ENCODE measurements around the gene NBPF1.
"Not testable (repeated sequence)": the region's sequence is repeated elsewhere in the genome, so short reads cannot be mapped to it uniquely, and the experiment has no call there.

Gene NBPF1

DNA sequence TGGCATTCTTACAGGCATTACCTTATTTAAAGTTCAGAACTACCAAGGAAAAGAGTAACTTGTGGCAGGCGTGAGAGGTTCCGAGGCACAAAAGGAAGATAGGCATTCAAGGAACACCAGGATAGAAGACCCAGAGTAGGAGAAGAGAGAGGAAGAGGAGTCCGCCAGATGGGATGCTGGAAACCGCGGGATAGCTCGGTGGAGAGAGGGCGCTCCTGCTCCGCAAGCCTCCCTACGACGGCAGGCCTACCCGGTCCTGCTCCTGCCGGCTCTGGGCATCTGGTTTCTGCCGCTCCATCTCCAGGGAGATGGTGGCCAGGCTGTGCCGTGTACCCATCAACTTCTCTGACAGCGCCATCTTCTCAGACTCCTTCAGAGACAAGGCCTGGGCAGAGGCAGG lies 5.4 kb upstream of the NBPF1 start:
- DNase-seq (ENCODE audit: insufficient read length, low spot score), result no peak
- FAIRE-seq, result no peak
- TF ChIP-seq POLR2A (IDR thresholded peaks at IDR 0.05; ENCODE audit: low read depth, low read length), result no peak

GRCh38 chr1:16617778-16618580 lies 4.6 kb upstream of the NBPF1 start:
- DNase-seq (ENCODE audit: insufficient read length, low spot score) (no peak), FAIRE-seq (no peak)
- no peak for TF ChIP-seq POLR2A (IDR thresholded peaks at IDR 0.05; ENCODE audit: low read depth, low read length)

DNA sequence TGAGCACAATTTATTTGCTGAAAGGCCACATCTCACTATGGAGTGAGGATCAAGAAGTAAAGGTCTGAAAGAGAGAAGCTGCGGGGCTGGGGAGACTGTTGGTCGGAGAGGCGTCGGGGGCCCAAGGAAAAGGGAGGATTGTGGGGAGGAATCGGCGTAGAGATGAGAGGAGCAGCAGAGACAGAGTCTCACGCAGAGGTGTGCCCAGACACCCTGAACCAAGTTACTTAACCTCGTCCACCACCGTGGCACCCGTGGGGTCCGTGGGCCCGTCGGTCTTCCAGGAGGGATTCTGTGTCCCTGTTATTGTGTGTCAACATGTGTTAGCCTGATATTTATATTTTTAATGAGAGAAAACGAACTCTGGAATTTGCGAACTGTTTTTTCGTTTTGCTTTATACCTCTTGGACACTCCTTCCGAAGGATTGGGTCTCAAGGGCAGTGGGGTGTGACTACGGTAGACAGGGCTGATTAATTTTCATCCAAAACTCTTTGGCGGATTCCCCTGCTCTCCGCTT lies 3.8 kb upstream of the NBPF1 start:
- FAIRE-seq (no peak), DNase-seq (ENCODE audit: insufficient read length, low spot score) (no peak)
- TF ChIP-seq POLR2A (IDR thresholded peaks at IDR 0.05; ENCODE audit: low read depth, low read length), result no peak

GRCh38 chr1:16615253-16616252 lies 2.2 kb upstream of the NBPF1 start:
- FAIRE-seq (no peak), DNase-seq (ENCODE audit: insufficient read length, low spot score) (no peak)
- no peak for TF ChIP-seq POLR2A (IDR thresholded peaks at IDR 0.05; ENCODE audit: low read depth, low read length)

DNA sequence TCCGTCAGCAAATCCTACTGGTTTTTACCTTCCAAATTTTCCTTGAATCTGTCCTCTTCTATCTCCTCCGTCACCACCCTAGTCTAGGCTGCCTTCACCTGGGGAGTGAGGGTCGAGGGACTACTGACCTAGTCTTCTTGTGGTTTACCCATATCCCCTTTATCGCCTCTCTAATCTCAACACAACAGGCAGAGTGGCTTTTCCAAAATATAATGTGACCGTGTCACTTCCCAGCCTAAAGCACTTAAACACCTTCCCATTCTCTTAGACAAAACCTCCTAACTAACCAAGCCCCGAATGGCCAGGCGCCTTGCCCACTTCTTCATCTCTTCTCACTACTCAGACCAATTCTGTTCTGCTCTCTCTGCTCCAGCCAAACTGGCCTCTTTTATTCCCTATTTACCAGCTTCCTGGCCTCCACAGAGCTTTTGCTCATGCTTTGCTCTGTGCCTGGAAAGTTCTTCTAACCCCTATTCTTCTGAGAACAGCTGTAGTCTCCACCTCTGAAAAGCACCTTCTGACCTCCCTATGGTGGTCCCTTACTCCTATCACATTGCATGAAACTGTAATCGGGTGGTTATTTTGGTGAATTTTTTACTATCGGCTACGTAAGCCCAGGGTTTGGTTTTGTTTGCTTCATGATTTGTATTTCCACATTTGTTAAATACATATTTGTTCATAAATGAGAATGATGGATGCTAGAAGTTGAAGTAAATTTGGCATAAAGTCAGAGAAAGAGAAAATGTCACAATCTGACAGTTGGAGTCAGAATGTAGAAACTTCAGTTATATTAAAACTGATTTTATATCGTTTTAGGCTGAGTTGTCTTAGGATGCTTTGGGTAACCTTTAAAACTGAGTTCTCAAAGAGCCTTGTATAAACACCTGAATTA lies 1.2 kb upstream of the NBPF1 start:
- no peak for TF ChIP-seq POLR2A (IDR thresholded peaks at IDR 0.05; ENCODE audit: low read depth, low read length)
- DNase-seq (ENCODE audit: insufficient read length, low spot score), result no peak

DNA sequence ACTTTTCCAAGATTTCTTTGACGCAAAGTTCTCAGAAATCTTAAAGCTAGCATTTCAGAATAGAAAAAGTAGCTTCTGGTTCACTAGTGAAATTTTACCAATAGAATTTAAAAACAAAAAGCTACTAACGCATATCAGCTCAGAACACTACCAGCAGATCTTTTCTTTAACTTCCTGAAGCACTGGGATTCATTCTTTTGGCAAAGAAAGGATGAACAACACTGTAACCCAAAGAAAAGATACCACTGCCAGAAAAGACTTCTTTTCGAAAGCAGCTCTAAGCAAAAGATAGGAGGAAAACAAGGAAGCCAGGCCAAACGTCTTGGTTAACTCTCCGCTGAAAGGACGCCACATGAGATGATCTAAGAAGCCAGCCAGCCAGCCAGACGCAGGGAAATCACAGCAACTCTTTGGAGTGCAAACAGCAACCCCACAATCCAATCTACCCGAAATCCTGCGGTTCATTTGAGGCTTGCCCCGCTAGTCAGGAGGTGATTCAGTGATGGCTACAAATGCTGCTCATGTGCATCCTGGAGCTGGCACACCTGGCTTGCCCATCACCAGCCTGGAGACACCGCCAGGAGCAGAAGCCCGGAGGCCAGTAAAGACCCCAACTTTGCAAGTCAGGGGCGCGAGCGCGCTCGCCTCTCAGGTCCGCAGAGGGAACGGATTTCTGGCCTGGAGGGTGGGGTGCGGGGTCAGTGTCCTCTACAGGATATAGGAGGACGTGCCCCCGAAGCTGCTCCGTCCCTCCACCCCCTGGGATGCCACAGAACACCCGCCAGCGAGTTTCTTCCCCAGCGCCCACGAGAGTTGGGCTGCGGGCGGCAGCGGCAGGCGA lies 812 bp downstream of the NBPF1 start:
- FAIRE-seq (peak; percentile 68), DNase-seq (ENCODE audit: insufficient read length, low spot score) (peak; percentile 47)
- no peak for TF ChIP-seq POLR2A (IDR thresholded peaks at IDR 0.05; ENCODE audit: low read depth, low read length)

More for the DNA sequence above, 1.2 kb upstream of the NBPF1 start:
- no peak for FAIRE-seq

GRCh38 chr1:16611981-16612331 lies 1.4 kb downstream of the NBPF1 start:
- not testable (repeated sequence) for DNase-seq (ENCODE audit: insufficient read length, low spot score); FAIRE-seq

GRCh38 chr1:16611164-16611563 lies 2.2 kb downstream of the NBPF1 start:
- not testable (repeated sequence) for DNase-seq (ENCODE audit: insufficient read length, low spot score)

GRCh38 chr1:16610553-16610952 lies 2.8 kb downstream of the NBPF1 start:
- DNase-seq (ENCODE audit: insufficient read length, low spot score); FAIRE-seq: not testable (repeated sequence)

More at GRCh38 chr1:16611164-16611563, 2.2 kb downstream of the NBPF1 start:
- not testable (repeated sequence) for FAIRE-seq

DNA sequence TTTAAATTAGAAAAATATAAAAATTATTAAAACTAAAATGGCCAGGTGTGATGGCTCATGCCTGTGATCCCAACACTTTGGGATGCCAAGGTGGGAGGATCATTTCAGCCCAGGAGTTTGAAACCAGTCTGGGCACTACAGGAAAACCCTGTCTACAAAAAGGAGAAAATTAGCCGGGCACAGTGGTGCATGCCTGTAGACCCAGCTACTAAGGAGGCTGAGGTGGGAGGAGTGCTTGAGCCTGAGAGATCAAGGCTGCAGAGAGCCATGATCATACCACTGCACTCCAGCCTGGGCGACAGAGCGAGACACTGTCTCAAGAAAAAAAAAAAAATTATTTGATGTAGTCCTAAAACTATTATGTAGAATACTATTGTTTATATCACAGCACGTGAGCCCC lies 3.6 kb downstream of the NBPF1 start:
- FAIRE-seq; DNase-seq (ENCODE audit: insufficient read length, low spot score): not testable (repeated sequence)

GRCh38 chr1:16608838-16609560 lies 4.4 kb downstream of the NBPF1 start:
- TF ChIP-seq POLR2A (IDR thresholded peaks at IDR 0.05; ENCODE audit: low read depth, low read length), result no peak
- FAIRE-seq (no peak), DNase-seq (ENCODE audit: insufficient read length, low spot score) (no peak)

GRCh38 chr1:16607853-16608815 lies 5.2 kb downstream of the NBPF1 start:
- not testable (repeated sequence) for FAIRE-seq; DNase-seq (ENCODE audit: insufficient read length, low spot score)
